SK-N-MC (cell line): ENCODE data around the gene NDC1.

Experiments
- EZH2 ChIP-seq: fragments of 200-600 bp; sonication (generic); IDR thresholded peaks from one replicate; pipeline ENCODE4 v1.6.1; 2017; ENCODE audit warnings: antibody characterized with exemption
- FOXP2 ChIP-seq: optimal IDR thresholded peaks from 2 replicates; pipeline ENCODE3; 2011; ENCODE audit warnings: mild to moderate bottlenecking, moderate library complexity; ENCODE audit not compliant: insufficient read depth; ENCODE audit errors: extremely low read length, control extremely low read depth
- POLR2AphosphoS5 ChIP-seq: IDR thresholded peaks from 2 replicates; pipeline ENCODE4 v1.6.1; 2012; ENCODE audit warnings: mild to moderate bottlenecking, low read depth, low read length, borderline replicate concordance

DNA sequence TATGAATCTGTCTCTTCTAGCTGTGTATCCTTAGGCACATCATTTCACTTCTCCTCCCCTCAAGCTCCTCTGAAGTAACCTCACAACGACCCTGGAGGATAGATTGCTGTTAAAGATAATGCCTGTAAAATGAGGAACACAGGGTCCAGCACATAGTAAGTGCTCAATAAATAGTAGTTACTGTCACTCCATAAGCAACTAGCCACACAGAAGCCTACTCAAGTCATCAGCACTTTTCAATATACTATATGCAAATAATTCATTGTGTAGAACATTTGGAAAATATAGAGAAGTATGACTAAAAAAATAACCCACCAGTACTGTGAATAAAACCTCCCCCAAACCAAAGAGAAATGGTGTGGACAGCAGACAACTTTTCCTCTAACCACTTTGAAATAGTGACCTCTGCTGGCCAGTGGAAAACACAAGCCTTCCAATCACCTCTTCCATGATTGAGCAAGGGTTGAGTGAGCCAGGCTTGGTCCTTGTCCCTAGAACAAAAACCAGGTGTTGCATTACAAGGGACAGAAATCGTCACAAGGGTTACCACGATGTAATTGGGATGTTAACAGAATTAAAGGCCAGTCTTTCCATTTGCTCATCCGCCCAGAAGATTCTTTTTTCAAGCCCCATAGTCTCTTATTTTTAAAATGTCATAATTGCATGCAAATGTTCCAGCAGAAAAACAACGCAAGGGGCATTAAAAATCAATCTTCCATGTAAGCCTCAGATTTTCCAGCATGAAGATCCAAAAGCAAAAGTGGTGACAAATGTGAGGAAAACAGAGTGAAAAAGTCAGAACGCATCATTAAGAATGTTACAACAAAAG is 83.4 kb downstream of the NDC1 start:
- TF ChIP-seq EZH2 (no peak), POLR2AphosphoS5 (no peak), FOXP2 (no peak)
